HG03280 (cell line): Measurements from ENCODE around the gene MYRFL.
A peak's percentile ranks its signal among the peaks of the same experiment; 100 is the strongest.

Experiments used
- ATAC-seq: cut with Tn5 transposase; IDR thresholded peaks from one replicate; pipeline ENCODE4 v1.9.1; 2021; ENCODE audit warnings: mild to moderate bottlenecking, moderate library complexity; ENCODE audit not compliant: unreplicated experiment

The MYRFL gene

GRCh38 chr12:69896653-69897381 is 71.8 kb downstream of the MYRFL start:
- no peak for ATAC-seq

DNA sequence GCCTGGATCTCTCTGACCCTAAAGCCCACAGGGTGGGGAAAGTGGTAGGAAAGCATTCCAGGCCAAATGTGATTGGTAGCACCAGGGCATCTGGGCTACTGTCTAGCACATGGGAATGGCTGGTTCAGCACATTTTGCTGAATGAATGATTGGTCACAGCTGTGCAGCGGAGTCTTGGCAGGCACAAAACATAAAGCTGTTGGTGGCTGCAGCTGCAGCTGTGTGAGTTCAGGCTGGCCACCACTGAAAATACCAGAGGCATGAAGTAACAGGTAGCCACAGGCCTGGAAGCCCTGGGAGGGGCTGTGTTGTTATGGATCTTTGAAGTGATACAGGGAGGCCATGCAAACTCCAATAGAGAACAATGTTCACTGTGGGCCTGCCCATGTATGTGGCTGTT is 72.7 kb downstream of the MYRFL start:
- no peak for ATAC-seq

DNA sequence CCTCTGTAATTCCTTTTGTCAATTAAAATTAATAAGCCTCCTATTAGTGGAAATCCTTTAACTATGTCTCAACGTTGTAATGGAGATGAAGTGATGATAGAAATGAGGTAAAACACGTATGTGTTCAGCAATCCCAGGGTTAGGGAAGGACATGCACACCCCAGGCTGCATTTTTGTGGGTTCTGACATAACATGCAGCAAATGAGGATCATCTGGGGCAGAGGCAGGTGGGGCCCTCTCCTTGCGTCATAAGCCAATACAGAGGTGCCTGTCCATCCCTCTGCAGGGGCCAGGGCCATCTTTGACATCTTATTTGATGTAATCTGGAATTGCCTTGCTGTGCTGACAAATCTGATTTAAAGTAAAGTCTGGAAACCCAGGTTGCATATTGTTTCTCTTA is 73.2 kb downstream of the MYRFL start:
- ATAC-seq = no peak

- ATAC-seq = peak; percentile 72
These were observed 75.7 kb downstream of the MYRFL start for GRCh38 chr12:69900720-69901131.

- no peak for ATAC-seq
These were observed 76.3 kb downstream of the MYRFL start for GRCh38 chr12:69901221-69901905.

DNA sequence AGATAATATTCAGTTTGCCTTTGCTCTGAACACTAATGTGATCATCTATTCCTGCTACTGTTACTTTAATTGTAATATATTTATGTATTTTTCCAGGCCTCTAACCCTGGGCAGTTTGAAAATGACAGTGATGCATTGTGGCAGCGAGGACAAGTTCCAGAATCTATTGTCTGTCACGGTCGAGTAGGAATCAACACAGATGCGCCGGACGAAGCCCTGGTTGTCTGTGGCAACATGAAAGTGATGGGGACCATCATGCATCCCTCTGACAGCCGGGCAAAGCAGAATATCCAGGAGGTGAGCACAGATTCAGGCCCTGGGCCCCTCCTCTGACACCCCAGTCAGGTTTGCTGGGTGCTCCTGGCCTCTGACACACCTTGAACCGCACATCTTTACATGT is 78.5 kb downstream of the MYRFL start:
- no peak for ATAC-seq

DNA sequence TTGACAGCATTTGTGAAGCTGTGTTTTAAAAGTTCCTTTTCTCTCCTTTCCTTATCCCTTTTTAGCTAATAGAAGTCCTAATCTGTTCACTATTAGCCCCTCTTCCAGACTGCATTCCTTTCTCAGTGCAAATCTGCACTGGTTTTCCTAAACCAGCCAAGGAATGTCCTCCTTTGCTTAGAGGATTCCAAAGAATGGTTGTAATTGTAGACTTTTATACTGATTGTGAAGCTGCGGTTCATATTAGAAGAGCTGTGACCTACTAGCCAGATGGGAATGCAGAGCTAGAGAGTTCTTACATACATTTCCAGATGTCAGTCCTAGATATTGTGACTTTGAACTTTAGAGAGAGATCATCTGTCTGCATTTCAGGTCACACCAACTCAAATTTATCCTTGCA is 79.8 kb downstream of the MYRFL start:
- no peak for ATAC-seq

DNA sequence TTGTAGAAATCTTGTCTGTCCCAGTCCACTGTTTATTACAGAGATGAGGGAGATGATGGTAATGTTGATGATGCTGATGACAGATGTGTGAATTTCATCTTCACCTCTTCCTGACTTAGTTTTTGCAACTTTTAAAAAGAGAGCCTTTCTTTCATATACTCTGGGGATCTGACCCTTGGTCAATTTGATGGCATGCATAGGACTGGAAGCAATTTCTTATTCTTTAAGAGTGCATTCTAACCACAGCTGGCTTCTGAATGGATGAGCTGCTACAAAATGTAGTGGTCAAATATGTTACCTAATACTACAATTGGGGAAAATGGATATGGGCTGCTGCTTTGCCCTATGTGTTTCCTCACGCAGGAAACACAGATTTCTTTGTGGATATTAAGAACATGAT is 80.8 kb downstream of the MYRFL start:
- ATAC-seq = no peak

- peak; percentile 85 for ATAC-seq
These were observed 81.6 kb downstream of the MYRFL start for GRCh38 chr12:69906411-69907216.

GRCh38 chr12:69908203-69908602 is 83.2 kb downstream of the MYRFL start:
- ATAC-seq = no peak

GRCh38 chr12:69910694-69911093 is 85.7 kb downstream of the MYRFL start:
- no peak for ATAC-seq

DNA sequence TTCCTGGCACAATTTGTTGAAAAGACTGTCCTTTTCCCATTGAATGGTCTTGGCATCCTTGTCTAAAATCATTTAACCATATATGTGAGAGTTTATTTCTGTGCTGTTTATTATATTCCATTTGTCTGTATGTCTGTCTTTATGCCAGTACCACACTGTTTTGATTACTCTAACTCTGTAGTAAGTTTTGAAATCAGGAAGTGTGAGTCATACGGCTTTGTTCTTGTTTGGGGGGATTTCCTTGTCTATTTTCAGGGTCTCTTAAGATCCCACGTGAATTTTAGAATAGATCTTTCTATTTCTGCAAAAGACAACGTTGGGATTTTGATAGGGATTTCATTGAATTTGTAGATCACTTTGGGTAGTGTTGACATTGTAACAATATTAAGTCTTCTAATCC is 88.5 kb downstream of the MYRFL start:
- ATAC-seq = no peak

- no peak for ATAC-seq
These were observed 90.9 kb downstream of the MYRFL start for GRCh38 chr12:69915964-69916363.

DNA sequence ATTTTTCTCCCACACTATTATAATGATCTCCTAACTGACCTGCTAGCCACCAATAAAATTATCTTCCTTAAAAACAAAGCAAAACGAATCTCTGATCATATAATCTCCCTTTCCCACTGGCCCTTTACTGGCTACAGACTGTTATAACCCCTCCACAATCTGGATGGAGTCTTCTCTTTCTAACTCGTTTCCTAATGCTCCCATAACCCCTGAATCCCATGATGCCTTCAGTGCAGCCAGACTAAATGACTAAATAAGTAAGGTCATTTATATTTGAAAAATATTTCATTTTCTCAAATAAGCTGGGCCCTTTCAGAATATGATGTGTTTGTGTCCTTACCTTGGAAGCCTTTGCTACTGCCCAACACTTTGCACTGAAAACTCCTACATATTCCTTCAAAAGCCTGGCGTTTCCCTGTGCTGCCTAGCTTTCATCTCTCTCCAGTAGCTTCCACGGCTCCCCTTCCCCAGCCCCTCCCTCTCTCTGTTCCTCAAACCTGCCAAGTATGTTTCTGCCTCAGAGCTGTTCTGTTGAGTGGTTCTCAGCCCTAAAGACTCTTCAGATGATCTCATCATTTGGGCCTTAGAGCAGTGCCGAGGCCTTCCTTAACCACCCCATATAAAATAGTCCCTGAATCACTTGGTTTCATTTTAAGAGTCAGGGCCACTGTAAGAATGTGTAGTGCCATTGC is 91.7 kb downstream of the MYRFL start:
- no peak for ATAC-seq

GRCh38 chr12:69918287-69918686 is 93.3 kb downstream of the MYRFL start:
- no peak for ATAC-seq

GRCh38 chr12:69919495-69919894 is 94.5 kb downstream of the MYRFL start:
- ATAC-seq = no peak

- ATAC-seq = no peak
These were observed 96.8 kb downstream of the MYRFL start for GRCh38 chr12:69921831-69922230.

GRCh38 chr12:69922999-69923398 is 98.0 kb downstream of the MYRFL start:
- no peak for ATAC-seq

DNA sequence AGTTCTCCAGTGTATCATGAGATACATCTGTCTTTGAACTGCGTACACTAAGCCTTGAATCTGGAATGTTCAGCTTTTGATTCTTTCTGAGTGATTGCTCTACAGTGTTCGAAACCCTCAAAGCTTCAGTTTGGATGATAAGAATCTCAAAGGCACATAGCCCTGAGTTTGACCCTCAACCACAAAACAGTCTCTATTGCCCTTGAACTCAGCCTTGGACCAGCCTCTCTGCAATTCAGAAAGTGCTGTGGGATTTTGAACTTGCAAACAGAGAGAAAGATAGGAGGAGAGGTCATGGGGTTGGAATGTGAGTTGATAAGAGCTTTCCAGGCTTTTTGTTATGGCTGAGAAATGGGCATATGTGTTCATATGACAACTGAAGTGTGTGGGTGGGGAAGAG is 100.3 kb downstream of the MYRFL start:
- no peak for ATAC-seq

- no peak for ATAC-seq
These were observed 102.1 kb downstream of the MYRFL start for GRCh38 chr12:69927164-69927563.

GRCh38 chr12:69929125-69929524 is 104.1 kb downstream of the MYRFL start:
- no peak for ATAC-seq
